Activated B cell treated with CpG ODN at 0.5 μM for 24 hours (primary cell): ENCODE results near the gene FKBP10. TPM values are rescaled to one million over a fixed set of nuclear protein-coding genes. Genes with fewer than 3 reads are reported as not detected.
"Not testable (repeated sequence)": the region's sequence is repeated elsewhere in the genome, so short reads cannot be mapped to it uniquely, and the experiment has no call there.

ENCODE experiments used
- ATAC-seq: fragments of 200-7000 bp; cut with Tn5 transposase; one replicate; pipeline ENCODE4 v1.10.0; 2021; ENCODE audit warnings: low read depth, mild to moderate bottlenecking, moderate library complexity
- CTCF ChIA-PET: fragments of 350-600 bp; sonication (Branson Sonifier 250); formaldehyde crosslinking; loops from one replicate; lab custom pipeline; 2021; ENCODE audit warnings: antibody characterized with exemption; lab: Charles Lee
- POLR2A ChIA-PET: fragments of 350-600 bp; sonication (Branson Sonifier 250); formaldehyde crosslinking; loops from one replicate; lab custom pipeline; 2021; ENCODE audit warnings: antibody characterized with exemption; lab: Charles Lee
- DNase-seq: peaks from one replicate; pipeline ENCODE4 v3.0.0; 2022
- H3K27ac Mint-ChIP-seq: one replicate; pipeline ENCODE4 v1.8.0; 2020; ENCODE audit warnings: mixed read lengths
- H3K27me3 Mint-ChIP-seq: one replicate; pipeline ENCODE4 v1.8.0; 2021; ENCODE audit warnings: mixed read lengths
- H3K36me3 Mint-ChIP-seq: one replicate; pipeline ENCODE4 v1.8.0; 2021; ENCODE audit warnings: low read depth, mixed read lengths
- H3K4me1 Mint-ChIP-seq: one replicate; pipeline ENCODE4 v1.8.0; 2021; ENCODE audit warnings: mixed read lengths
- H3K4me3 Mint-ChIP-seq: one replicate; pipeline ENCODE4 v1.8.0; 2020; ENCODE audit warnings: mild to moderate bottlenecking, mixed read lengths
- H3K9me3 Mint-ChIP-seq: one replicate; pipeline ENCODE4 v1.8.0; 2020; ENCODE audit warnings: mixed read lengths
- intact Hi-C: fragments of 100-400 bp; cut with micrococcal nuclease; formaldehyde crosslinking; loops from one replicate; pipeline ENCODE4 v1.15.1; 2024
- total RNA-seq: library from RNA; stranded (reverse); gene quantifications from 2 replicates; pipeline ENCODE4 v1.2.3, GENCODE V29; 2022
- TF ChIP-seq, protein P1 (sequence below): fragments of 200-600 bp; IDR thresholded peaks from one replicate; pipeline ENCODE4 v1.8.0; 2022; ENCODE audit warnings: antibody characterized with exemption, mild to moderate bottlenecking

The FKBP10 gene
- total RNA-seq, 1 donor from 2014 or later: 0.86 TPM

DNA sequence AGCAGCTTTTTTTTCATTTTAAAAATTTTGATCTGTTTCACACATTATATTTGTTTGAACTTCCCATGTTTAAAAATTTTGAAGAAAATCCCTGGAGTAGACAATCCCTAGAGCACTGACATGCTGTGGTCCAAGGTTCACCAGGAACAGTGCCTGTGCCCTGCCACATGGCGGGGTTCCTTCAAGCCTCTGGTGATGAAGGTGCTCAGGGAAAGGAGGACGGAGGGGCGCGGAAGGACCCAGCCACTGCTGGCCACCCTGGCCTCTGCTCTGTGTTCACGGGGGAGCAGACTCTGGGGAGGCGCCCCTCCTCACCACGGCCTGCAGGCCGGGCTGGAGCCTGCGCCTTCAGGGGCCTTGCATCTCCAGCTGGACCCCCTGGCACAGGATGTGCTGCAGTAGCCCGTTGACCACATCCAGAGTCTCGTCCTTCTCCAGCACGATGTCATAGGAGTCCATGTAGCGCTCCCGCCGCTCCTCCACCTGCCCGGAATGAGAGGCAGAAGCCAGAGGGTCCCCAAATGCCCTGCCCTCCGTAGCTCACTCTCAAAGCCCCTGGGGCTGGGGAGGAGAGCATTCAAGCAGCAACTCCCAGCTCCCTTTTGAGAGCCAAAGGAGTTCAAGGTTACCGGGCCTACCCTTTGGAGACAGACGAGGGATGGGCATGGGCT lies 12.5 kb downstream of the FKBP10 start:
- ChIA-PET CTCF (no interaction called here), POLR2A (no interaction called here)
- H3K27me3 Mint-ChIP-seq: no peaks in the 10 kb centered on the region
- intact Hi-C loops: no loop called here
- TF ChIP-seq, protein P1, sequence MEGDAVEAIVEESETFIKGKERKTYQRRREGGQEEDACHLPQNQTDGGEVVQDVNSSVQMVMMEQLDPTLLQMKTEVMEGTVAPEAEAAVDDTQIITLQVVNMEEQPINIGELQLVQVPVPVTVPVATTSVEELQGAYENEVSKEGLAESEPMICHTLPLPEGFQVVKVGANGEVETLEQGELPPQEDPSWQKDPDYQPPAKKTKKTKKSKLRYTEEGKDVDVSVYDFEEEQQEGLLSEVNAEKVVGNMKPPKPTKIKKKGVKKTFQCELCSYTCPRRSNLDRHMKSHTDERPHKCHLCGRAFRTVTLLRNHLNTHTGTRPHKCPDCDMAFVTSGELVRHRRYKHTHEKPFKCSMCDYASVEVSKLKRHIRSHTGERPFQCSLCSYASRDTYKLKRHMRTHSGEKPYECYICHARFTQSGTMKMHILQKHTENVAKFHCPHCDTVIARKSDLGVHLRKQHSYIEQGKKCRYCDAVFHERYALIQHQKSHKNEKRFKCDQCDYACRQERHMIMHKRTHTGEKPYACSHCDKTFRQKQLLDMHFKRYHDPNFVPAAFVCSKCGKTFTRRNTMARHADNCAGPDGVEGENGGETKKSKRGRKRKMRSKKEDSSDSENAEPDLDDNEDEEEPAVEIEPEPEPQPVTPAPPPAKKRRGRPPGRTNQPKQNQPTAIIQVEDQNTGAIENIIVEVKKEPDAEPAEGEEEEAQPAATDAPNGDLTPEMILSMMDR: no peak
- ATAC-seq (no peak), DNase-seq (no peak)
- H3K27ac Mint-ChIP-seq: no peak overlapping the region
- H3K36me3 Mint-ChIP-seq: peaks cover 42% of the 10 kb centered on the region
- H3K4me3 Mint-ChIP-seq: no peak overlapping the region
- H3K4me1 Mint-ChIP-seq: no peaks in the 10 kb centered on the region
- no peaks in the 10 kb centered on the region for H3K9me3 Mint-ChIP-seq

DNA sequence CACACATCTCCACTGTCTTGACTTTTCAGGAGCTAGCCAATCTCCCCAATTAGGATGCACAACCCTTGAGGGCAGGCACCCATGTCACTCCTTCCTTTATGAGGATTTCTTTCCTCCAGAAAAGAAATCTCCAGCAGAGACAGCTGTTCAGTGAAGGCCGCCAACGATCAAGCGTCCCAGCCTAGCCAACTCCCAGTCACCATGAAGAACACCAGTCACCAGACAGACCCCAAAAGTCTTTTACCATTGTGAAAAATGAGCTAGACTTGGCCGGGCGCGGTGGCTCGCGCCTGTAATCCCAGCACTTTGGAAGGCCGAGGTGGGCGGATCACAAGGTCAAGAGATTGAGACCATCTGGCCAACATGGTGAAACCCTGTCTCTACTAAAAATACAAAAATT lies 17.2 kb downstream of the FKBP10 start:
- H3K9me3 Mint-ChIP-seq, H3K27ac Mint-ChIP-seq, H3K4me1 Mint-ChIP-seq, H3K4me3 Mint-ChIP-seq, intact Hi-C loops, H3K27me3 Mint-ChIP-seq, POLR2A ChIA-PET, ATAC-seq, DNase-seq: not testable (repeated sequence)
- peaks cover 55% of the 10 kb centered on the region for H3K36me3 Mint-ChIP-seq
- CTCF ChIA-PET: interaction anchor here (1.4 kb wide), 1 partner anchor 19 kb away, joined by 3 read pairs; no protein-coding TSS in a partner anchor

DNA sequence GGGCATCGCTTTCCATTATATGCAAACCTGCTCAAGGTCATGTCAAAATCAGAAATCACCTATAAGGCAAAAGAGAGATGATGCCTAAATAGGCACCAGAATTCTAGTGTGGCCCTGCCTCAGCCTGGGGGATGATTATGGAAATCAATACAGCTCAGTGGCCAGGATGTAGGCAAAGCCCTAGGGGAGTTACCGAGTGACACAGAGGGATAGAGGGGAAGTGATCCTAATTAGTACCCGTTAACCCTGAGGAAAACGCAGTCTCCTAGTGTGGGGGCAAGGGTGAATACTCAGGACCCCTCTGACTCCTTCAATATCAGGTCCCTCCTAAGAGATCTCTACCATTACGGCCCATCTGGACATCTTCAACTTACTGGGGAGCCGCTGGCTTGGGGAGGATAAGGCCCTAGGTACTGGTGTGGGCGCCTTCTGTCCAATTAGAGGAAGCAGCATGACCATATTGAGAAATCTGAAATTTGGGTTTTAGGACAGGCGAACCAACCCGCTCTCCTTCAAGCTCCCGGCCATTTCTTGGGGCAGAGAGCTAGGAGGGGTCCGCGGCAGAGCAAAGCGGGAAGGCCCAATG lies 22.5 kb downstream of the FKBP10 start:
- no peak overlapping the region for H3K27ac Mint-ChIP-seq
- DNase-seq (no peak), ATAC-seq (peak; percentile 50)
- intact Hi-C loops: no loop called here
- H3K36me3 Mint-ChIP-seq: peaks cover 19% of the 10 kb centered on the region
- no peaks in the 10 kb centered on the region for H3K9me3 Mint-ChIP-seq
- peak overlapping the region; percentile 87 for H3K4me3 Mint-ChIP-seq
- no peaks in the 10 kb centered on the region for H3K27me3 Mint-ChIP-seq
- ChIA-PET POLR2A (interaction anchor here (1.3 to 2.7 kb wide), 3 partner anchors 30 to 146 kb away, joined by 4 to 10 read pairs (median 4); partner anchors contain the start of genes EIF1, JUP and KLHL11), CTCF (interaction anchor here (0.7 kb wide), 1 partner anchor 26 kb away, joined by 3 read pairs; no protein-coding TSS in a partner anchor)
- TF ChIP-seq, protein P1: no peak
- peaks cover 13% of the 10 kb centered on the region for H3K4me1 Mint-ChIP-seq

DNA sequence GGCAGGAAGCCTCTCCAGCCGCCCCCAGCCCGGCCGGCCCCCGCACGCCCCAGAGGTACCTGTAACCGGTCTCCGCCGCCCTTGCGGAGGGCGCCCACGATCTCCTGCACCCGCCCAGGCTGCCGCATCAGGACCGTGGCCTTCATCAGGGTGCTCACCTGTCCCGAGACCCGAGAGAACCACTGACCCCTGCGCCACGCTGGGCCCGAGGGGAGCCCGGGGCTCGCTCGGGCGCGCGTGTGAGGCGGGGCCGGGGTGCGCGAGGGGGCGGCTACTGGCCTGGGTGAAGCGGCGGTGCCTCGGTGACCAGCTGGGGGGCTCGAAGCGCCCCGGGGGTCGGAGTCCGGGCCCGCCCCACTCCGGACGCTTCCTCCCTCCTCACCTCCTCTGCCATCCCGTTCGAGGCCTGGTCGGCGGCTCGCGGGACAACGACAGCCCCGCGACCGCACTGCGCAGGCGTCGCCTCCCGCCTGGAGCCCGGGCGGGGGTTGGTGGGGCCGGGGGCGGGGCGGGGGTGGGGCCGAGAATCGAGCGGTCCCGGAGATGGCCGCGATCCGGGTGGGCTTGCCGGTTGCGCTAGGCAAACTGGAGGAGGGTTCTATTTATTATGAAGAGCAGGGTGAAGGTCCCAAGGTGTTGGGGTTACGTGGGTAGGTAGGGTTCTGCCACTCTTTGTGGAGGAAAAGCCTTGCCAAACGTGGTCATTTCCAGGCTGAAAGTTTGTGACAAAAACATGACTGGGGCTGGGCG lies 23.2 kb downstream of the FKBP10 start, which contains the start of gene NT5C3B:
Gene NT5C3B, minus strand, starts transcription at position 433 of the 750 bp plus-strand sequence. Its CDS starts 39 bp downstream, at position 394.
- TF ChIP-seq, protein P1: no peak
- intact Hi-C loops: no loop called here
- Mint-ChIP-seq H3K36me3 (peaks cover 13% of the 10 kb centered on the region), H3K27ac (peak within 1 kb of the TSS; percentile 41), H3K9me3 (no peaks in the 10 kb centered on the region), H3K27me3 (no peaks in the 10 kb centered on the region), H3K4me1 (peaks cover 13% of the 10 kb centered on the region), H3K4me3 (peak within 1 kb of the TSS; percentile 87)
- CTCF ChIA-PET: interaction anchor here (0.7 kb wide), 1 partner anchor 26 kb away, joined by 3 read pairs; no protein-coding TSS in a partner anchor
- DNase-seq (peak; percentile 65), ATAC-seq (peak; percentile 87)
- POLR2A ChIA-PET: interaction anchor here (1.3 to 2.7 kb wide), 3 partner anchors 29 to 147 kb away, joined by 4 to 10 read pairs (median 4); partner anchors contain the start of genes EIF1, JUP and KLHL11

DNA sequence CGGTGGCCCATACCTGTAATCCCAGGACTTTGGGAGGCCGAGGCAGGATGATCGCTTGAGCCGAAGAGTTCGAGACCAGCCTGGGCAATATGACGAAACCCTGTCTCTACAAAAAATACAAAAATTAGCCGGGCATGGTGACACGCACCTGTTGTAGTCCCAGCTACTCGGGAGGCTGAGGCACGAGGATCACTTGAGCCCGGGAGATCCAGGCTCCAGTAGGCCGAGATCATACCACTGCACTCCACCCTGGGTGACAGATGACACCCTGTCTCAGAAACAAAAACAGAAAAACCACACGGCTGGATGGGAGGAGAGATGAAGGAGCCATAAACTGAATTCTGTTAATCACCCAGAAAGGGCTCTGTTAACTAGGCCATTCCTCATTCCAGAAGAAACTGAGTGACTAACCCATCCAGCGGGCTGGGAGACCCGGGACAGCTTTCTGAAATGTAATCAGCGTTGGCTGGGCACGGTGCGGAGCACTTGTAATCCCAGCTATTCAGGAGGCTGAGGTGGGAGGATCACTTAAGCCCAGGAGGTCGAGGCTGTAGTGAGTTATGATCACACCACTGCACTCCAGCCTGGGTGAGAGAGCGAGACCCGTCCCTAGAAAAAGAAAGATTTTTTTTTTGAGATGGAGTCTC lies 23.9 kb downstream of the FKBP10 start:
- Mint-ChIP-seq H3K4me3 (peak overlapping the region; percentile 87), H3K4me1 (peaks cover 13% of the 10 kb centered on the region), H3K27me3 (no peaks in the 10 kb centered on the region), H3K9me3 (no peaks in the 10 kb centered on the region), H3K27ac (peak overlapping the region; percentile 41), H3K36me3 (peaks cover 9% of the 10 kb centered on the region)
- ChIA-PET CTCF (no interaction called here), POLR2A (interaction anchor here (2.7 kb wide), 1 partner anchor 28 kb away, joined by 10 read pairs; the partner anchor contains the start of gene KLHL11)
- ATAC-seq (no peak), DNase-seq (no peak)
- TF ChIP-seq, protein P1: no peak
- intact Hi-C loops: no loop called here
